IPS-20b (cell line): ENCODE results near the gene SGK1.
"Not testable (repeated sequence)": the region's sequence is repeated elsewhere in the genome, so short reads cannot be mapped to it uniquely, and the experiment has no call there.

Experiments used
- H3K27ac ChIP-seq: one replicate; pipeline ENCODE4 v1.5.1; 2013; ENCODE audit warnings: low read length
- H3K27me3 ChIP-seq: 2 replicates; pipeline ENCODE4 v1.6.1; 2013; ENCODE audit warnings: mild to moderate bottlenecking, low read length, inconsistent platforms; ENCODE audit not compliant: insufficient read depth
- H3K36me3 ChIP-seq: 2 replicates; pipeline ENCODE4 v1.6.1; 2013; ENCODE audit warnings: low read depth, mild to moderate bottlenecking, inconsistent platforms, low read length, moderate library complexity; ENCODE audit not compliant: insufficient read depth
- H3K4me1 ChIP-seq: 2 replicates; pipeline ENCODE4 v1.6.1; 2013; ENCODE audit warnings: mild to moderate bottlenecking, control low read depth, inconsistent platforms, low read length, moderate library complexity; ENCODE audit not compliant: insufficient read depth
- H3K4me3 ChIP-seq: 2 replicates; pipeline ENCODE4 v1.5.1; 2013; ENCODE audit warnings: mild to moderate bottlenecking, low read length, inconsistent platforms
- H3K9ac ChIP-seq: 2 replicates; pipeline ENCODE4 v1.6.1; 2013; ENCODE audit warnings: low read depth, mild to moderate bottlenecking, inconsistent platforms, low read length, moderate library complexity
- H3K9me3 ChIP-seq: 2 replicates; pipeline ENCODE4 v1.6.1; 2013; ENCODE audit warnings: mild to moderate bottlenecking, low read depth, low read length, inconsistent platforms; ENCODE audit not compliant: insufficient read depth

SGK1 gene

DNA sequence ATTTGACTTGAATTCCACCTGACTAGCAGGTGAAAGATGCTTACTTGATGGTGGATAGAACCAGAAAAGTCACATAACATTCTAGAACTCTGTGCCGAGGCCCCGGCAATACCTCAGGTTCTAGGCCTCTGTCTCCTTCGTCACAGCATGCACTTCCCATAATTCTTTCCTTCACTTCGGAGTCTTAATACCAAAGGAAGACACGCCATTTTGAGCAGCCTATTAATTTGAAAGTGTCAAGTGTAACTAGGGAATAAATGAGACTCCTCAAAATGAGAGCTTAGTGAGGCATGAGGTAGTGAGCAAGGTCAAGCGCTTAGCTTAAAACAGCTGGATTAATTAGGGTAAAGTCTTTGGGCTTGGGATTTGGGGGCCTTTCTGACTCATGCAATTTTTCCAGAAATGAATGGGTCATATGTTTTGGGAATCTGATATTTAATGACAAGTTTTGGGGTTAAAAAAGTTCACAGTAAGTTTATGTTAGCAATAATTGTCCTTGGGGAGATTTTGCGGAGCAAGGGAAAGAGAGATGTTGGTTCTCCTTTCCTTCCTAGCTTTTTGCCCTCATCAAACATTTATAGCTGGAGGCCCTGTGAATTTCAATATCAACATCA, 29.1 kb upstream of the SGK1 start:
- no peaks in the 10 kb centered on the region for H3K36me3 ChIP-seq
- no peak overlapping the region for H3K4me3 ChIP-seq
- no peaks in the 10 kb centered on the region for H3K27me3 ChIP-seq
- no peak overlapping the region for H3K27ac ChIP-seq
- no peaks in the 10 kb centered on the region for H3K9me3 ChIP-seq
- H3K4me1 ChIP-seq: peaks cover 1% of the 10 kb centered on the region; the same call in 1 of the 2 replicates
- no peak overlapping the region for H3K9ac ChIP-seq

DNA sequence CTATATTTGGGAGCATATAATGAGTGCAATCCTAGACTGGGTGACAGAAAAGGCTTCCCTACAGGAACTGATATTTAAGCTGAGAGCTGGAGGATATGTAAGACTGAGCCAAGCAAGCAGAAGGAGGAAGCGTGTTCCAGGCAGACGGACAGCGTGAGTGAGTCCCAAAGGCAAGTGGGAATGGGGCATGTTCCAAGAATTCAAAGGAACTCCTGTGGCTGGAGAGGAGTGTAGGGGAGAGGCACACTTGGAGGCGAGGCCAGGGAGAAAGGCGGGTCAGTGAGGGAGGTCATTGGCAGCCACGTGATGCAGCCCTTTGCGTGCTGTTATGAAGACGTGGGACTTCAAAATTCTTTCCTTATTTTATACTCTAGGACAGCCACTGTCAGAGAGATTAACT, 27.9 kb upstream of the SGK1 start:
- no peak overlapping the region for H3K9ac ChIP-seq

GRCh38 chr6:134343066-134343465, 25.2 kb upstream of the SGK1 start:
- no peaks in the 10 kb centered on the region for H3K4me1 ChIP-seq
- H3K27ac ChIP-seq: no peak overlapping the region
- no peaks in the 10 kb centered on the region for H3K27me3 ChIP-seq
- H3K4me3 ChIP-seq: no peak overlapping the region
- no peaks in the 10 kb centered on the region for H3K36me3 ChIP-seq
- H3K9ac ChIP-seq: no peak overlapping the region
- H3K9me3 ChIP-seq: no peaks in the 10 kb centered on the region

More for the DNA sequence above, 27.9 kb upstream of the SGK1 start:
- Histone ChIP-seq H3K4me1 (no peaks in the 10 kb centered on the region), H3K27me3 (no peaks in the 10 kb centered on the region), H3K4me3 (no peak overlapping the region), H3K9me3 (no peaks in the 10 kb centered on the region), H3K36me3 (no peaks in the 10 kb centered on the region), H3K27ac (no peak overlapping the region)

- Histone ChIP-seq H3K4me1 (no peaks in the 10 kb centered on the region), H3K36me3 (no peaks in the 10 kb centered on the region), H3K9me3 (no peaks in the 10 kb centered on the region), H3K9ac (no peak overlapping the region), H3K27ac (no peak overlapping the region), H3K27me3 (no peaks in the 10 kb centered on the region), H3K4me3 (no peak overlapping the region)
Observed at GRCh38 chr6:134341999-134342567, 24.2 kb upstream of the SGK1 start.

DNA sequence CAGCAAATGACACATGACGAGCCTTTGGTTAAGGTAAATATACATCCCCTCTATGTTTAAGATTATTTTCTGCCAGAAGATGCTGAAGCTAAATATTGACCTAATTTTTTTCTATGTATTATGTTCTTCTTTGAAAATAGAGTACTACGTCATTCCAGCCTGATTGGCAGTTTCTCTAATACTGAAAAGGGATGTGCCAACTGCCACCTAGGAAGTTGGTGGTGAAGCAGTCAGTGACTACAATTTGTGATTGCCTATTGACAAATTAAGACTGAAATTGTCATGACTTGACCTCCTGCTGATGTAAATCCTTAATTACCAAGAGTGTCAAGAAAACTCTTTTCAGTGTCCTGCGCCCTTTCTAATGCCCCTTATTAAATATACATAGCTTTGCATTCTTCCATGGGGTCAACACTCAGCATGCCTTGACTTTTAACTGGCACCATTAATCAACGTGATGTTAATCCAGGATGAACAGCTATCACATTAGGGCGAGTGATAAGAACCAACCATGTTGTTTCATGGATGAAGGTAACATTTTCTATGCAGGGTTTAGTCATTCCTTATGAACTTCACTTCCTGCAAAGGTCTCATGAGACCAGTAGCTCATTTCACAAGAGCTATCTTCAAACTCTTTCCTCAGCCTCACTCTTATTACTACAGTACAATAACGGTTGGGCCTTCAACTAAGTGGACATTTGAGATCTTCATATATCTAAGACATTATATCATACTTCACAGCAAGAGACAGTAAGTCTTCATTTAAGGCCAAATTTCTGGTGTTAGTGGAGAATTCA, 22.5 kb upstream of the SGK1 start:
- Histone ChIP-seq H3K9ac (no peak overlapping the region), H3K9me3 (no peaks in the 10 kb centered on the region), H3K4me1 (no peaks in the 10 kb centered on the region), H3K36me3 (no peaks in the 10 kb centered on the region), H3K27ac (no peak overlapping the region), H3K4me3 (no peak overlapping the region), H3K27me3 (no peaks in the 10 kb centered on the region)

DNA sequence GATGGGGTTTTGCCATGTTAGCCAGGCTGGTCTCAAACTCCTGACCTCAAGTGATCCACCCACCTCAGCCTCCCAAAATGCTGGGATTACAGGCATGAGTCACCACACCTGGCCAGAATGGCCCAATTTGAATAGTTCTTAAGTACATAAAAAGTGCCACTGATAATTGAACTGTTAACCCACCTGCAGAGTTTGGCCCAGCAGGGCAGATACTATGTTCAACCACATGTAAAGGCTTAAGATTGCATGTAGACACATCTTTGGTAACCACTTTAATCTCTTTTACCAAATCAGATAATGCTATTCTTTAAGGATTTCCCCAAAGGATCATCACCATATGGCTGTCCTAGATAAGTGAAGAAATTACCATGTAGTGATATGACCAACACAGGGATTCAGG, 21.3 kb upstream of the SGK1 start:
- H3K9ac ChIP-seq: no peak overlapping the region
- H3K4me1 ChIP-seq: no peaks in the 10 kb centered on the region
- no peaks in the 10 kb centered on the region for H3K36me3 ChIP-seq
- no peak overlapping the region for H3K27ac ChIP-seq
- H3K9me3 ChIP-seq: no peaks in the 10 kb centered on the region
- H3K4me3 ChIP-seq: no peak overlapping the region
- H3K27me3 ChIP-seq: no peaks in the 10 kb centered on the region

- Histone ChIP-seq H3K27me3 (no peaks in the 10 kb centered on the region), H3K36me3 (no peaks in the 10 kb centered on the region), H3K4me1 (no peaks in the 10 kb centered on the region), H3K27ac (no peak overlapping the region), H3K9ac (no peak overlapping the region), H3K9me3 (no peaks in the 10 kb centered on the region), H3K4me3 (no peak overlapping the region)
Observed at GRCh38 chr6:134331256-134331655, 13.3 kb upstream of the SGK1 start.

DNA sequence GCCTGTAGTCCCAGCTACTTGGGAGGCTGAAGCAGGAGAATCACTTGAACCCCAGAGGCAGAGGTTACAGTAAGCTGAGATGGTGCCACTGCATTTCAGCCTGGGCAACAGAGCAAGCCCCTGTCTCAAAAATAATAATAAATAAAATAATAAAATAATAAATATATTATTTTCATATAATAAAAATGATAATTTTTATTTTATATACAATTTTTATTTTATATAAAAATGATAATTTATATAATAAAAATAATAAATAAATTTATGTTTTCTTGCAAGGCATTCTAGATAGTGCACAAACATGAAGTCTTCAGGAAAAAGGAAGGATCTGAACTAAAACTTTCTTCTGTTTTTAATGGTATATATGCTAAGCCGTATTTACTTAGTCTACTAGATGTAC, 12.6 kb upstream of the SGK1 start:
- Histone ChIP-seq H3K9ac (no peak overlapping the region), H3K4me3 (no peak overlapping the region), H3K9me3 (no peaks in the 10 kb centered on the region), H3K4me1 (no peaks in the 10 kb centered on the region), H3K36me3 (no peaks in the 10 kb centered on the region), H3K27ac (no peak overlapping the region), H3K27me3 (no peaks in the 10 kb centered on the region)

DNA sequence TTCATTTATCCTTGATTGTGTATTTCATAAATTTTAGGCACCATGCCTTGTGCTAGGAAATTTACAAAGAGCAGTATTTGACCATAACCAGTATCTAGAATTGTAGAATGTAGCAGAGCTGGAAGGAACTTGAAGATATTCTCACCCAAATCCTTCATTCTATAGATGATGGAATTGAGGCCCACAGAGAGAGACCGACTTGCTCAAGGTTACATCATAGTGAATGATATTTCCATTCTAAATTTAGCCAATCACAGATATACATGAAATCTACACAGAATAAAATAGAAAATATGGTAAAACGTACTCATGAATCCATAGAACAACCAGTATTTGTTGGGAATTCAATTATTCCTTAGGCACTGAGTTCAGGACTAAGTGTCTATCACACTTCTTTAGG, 10.9 kb upstream of the SGK1 start:
- no peaks in the 10 kb centered on the region for H3K36me3 ChIP-seq
- no peak overlapping the region for H3K27ac ChIP-seq
- H3K9ac ChIP-seq: no peak overlapping the region
- no peaks in the 10 kb centered on the region for H3K27me3 ChIP-seq
- H3K4me1 ChIP-seq: no peaks in the 10 kb centered on the region
- no peak overlapping the region for H3K4me3 ChIP-seq
- H3K9me3 ChIP-seq: no peaks in the 10 kb centered on the region

GRCh38 chr6:134328138-134328537, 10.2 kb upstream of the SGK1 start:
- Histone ChIP-seq H3K9me3 (no peaks in the 10 kb centered on the region), H3K36me3 (no peaks in the 10 kb centered on the region), H3K4me3 (no peak overlapping the region), H3K9ac (no peak overlapping the region), H3K27me3 (no peaks in the 10 kb centered on the region), H3K4me1 (no peaks in the 10 kb centered on the region), H3K27ac (no peak overlapping the region)

DNA sequence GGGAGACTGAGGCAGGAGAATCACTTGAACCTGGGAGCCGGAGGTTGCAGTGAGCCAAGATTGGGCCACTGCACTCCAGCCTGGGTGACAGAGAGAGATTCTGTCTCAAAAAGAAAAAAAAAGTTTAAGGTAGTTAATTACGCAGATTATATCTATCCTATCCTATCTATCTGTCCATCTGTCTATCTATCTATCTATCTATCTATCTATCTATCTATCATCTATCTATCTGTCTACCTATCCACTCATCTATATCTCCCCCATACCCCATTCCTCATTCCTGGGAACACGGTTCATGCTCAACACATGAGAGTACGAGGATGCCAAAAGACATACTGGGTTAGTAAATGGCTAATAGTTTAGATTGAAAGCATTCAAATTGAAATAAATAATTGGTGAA, 8.3 kb upstream of the SGK1 start:
- H3K36me3 ChIP-seq, H3K9ac ChIP-seq, H3K4me1 ChIP-seq, H3K27me3 ChIP-seq, H3K4me3 ChIP-seq, H3K27ac ChIP-seq, H3K9me3 ChIP-seq: not testable (repeated sequence)

- H3K36me3 ChIP-seq: no peaks in the 10 kb centered on the region
- H3K4me1 ChIP-seq: no peaks in the 10 kb centered on the region
- H3K4me3 ChIP-seq: no peak overlapping the region
- H3K9me3 ChIP-seq: no peaks in the 10 kb centered on the region
- no peak overlapping the region for H3K9ac ChIP-seq
- no peak overlapping the region for H3K27ac ChIP-seq
- no peaks in the 10 kb centered on the region for H3K27me3 ChIP-seq
Observed at GRCh38 chr6:134324766-134325165, 6.9 kb upstream of the SGK1 start.
